Nephron progenitor cell (in vitro differentiated cells): ENCODE results near the gene ANK2.

ENCODE experiments used
- DNase-seq: peaks from one replicate; pipeline ENCODE4 v3.0.0; 2021
- H3K27ac Mint-ChIP-seq: 2 replicates; pipeline ENCODE4 v1.8.0; 2021; ENCODE audit warnings: mild to moderate bottlenecking, moderate library complexity, mixed read lengths
- H3K27me3 Mint-ChIP-seq: 2 replicates; pipeline ENCODE4 v1.8.0; 2021; ENCODE audit warnings: mild to moderate bottlenecking, low read depth, mixed read lengths; ENCODE audit not compliant: poor library complexity
- H3K36me3 Mint-ChIP-seq: 2 replicates; pipeline ENCODE4 v1.8.0; 2021; ENCODE audit warnings: low read depth, mixed read lengths
- H3K4me1 Mint-ChIP-seq: 2 replicates; pipeline ENCODE4 v1.8.0; 2021; ENCODE audit warnings: mixed read lengths
- H3K4me3 Mint-ChIP-seq: 2 replicates; pipeline ENCODE4 v1.8.0; 2021; ENCODE audit warnings: mild to moderate bottlenecking, moderate library complexity, mixed read lengths
- H3K9me3 Mint-ChIP-seq: 2 replicates; pipeline ENCODE4 v1.8.0; 2021; ENCODE audit warnings: mild to moderate bottlenecking, moderate library complexity, mixed read lengths
- TF ChIP-seq, protein P1 (sequence below): fragments of 200-600 bp; sonication (generic); IDR thresholded peaks from 2 replicates; pipeline ENCODE4 v1.5.0; 2021; ENCODE audit warnings: antibody characterized with exemption

The ANK2 gene

DNA sequence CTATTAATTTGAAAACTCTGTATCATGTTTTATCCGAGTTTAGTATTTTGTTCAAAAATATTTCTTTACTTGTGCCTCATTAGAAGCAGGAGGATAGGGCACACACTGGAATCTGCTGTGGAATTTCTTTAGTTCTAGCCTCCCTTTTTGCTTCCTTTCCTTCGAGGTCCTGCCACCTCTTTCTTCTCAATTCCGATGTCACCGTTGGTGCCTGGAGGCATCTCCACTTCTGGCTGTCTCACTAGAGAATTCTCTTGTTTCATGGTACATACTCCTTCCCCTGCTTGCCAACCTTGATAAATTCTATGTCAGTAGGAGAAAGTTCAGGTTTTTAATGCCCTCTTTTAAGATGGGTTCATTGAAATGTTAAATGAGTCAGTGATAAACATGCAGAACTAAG, 140.1 kb downstream of the ANK2 start:
- H3K4me3 Mint-ChIP-seq: no peak overlapping the region
- H3K27ac Mint-ChIP-seq: peak overlapping the region; percentile 10
- no peaks in the 10 kb centered on the region for H3K36me3 Mint-ChIP-seq
- TF ChIP-seq, protein P1, sequence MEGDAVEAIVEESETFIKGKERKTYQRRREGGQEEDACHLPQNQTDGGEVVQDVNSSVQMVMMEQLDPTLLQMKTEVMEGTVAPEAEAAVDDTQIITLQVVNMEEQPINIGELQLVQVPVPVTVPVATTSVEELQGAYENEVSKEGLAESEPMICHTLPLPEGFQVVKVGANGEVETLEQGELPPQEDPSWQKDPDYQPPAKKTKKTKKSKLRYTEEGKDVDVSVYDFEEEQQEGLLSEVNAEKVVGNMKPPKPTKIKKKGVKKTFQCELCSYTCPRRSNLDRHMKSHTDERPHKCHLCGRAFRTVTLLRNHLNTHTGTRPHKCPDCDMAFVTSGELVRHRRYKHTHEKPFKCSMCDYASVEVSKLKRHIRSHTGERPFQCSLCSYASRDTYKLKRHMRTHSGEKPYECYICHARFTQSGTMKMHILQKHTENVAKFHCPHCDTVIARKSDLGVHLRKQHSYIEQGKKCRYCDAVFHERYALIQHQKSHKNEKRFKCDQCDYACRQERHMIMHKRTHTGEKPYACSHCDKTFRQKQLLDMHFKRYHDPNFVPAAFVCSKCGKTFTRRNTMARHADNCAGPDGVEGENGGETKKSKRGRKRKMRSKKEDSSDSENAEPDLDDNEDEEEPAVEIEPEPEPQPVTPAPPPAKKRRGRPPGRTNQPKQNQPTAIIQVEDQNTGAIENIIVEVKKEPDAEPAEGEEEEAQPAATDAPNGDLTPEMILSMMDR: no peak
- peaks cover 32% of the 10 kb centered on the region for H3K4me1 Mint-ChIP-seq
- H3K27me3 Mint-ChIP-seq: peaks cover 4% of the 10 kb centered on the region
- H3K9me3 Mint-ChIP-seq: no peaks in the 10 kb centered on the region
- DNase-seq: no peak

DNA sequence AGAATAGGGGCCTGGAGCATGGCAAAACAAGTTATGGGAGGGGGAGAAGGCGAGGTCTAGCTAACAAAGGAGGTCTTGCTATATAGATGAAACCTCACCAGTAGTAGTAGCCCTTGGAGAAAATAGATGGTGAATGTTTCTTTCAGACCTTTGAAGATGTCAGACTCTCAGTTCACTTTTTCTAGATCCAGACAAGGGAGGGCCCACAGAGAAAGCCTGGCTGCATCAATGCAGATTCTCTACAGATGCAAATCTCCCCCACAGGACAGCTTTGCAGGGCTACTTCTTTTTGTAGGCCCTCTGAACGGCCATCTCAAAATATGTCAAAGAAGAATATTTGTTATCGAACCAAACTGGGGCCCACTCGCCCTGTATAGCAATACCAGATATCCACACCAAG, 159.7 kb downstream of the ANK2 start:
- Mint-ChIP-seq H3K36me3 (no peaks in the 10 kb centered on the region), H3K9me3 (no peaks in the 10 kb centered on the region), H3K4me1 (peaks cover 16% of the 10 kb centered on the region), H3K4me3 (no peak overlapping the region), H3K27me3 (no peaks in the 10 kb centered on the region), H3K27ac (peak overlapping the region; percentile 41)
- TF ChIP-seq, protein P1: no peak
- no peak for DNase-seq

DNA sequence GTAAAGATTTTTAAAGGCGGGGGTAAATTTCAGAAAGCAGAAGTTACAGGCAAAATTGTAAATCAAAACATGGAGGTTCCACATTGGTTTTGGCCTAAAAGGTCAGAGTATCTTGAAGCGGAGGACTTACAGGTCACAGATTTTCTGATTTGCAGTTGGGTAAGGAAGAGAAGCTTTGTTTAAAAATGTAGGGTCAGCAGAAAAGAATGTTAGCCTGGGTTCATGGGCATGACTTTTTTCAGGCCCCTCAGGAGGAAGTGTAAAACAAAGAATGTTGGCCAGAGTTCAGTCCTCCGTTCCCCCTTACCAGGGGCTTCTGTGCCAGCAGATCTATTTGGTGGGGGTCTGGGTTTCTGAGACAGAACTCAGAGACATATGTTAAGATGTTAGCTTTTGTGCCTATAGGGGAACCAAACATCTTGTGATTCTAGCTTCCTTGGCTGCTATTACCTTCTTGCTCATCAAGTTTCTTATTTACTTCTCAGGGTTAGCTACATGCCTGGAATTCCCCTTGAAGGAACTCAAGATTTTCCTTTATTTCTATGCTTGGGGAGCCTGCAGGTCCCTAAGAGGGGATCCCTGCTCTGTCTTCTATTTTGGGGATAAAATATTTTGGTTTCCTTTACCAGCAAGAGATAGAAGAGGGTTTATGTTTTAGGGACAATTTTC, 160.3 kb downstream of the ANK2 start:
- DNase-seq: no peak
- TF ChIP-seq, protein P1: no peak
- Mint-ChIP-seq H3K27me3 (no peaks in the 10 kb centered on the region), H3K4me1 (peaks cover 16% of the 10 kb centered on the region), H3K4me3 (no peak overlapping the region), H3K36me3 (no peaks in the 10 kb centered on the region), H3K27ac (peak overlapping the region; percentile 41), H3K9me3 (no peaks in the 10 kb centered on the region)

DNA sequence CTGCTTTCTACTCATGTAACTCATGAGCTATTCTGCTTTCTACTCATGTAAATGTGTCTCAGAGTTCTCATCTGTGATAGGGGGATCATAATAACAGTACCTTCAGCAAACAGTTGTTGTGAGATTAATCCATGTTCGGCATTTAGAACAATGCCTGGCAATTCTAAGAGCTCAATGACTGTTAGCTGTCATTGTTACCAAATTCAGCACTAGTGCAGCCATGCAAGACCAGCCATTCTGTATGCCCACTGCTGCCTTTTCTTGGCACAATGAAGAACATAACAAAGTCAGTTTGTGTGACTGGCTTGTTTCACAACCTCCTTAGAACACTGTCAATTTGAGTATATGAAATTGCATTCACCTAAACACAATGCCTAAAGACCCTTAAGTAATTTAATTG, 163.2 kb downstream of the ANK2 start:
- H3K27ac Mint-ChIP-seq: no peak overlapping the region
- peaks cover 16% of the 10 kb centered on the region for H3K4me1 Mint-ChIP-seq
- DNase-seq: no peak
- H3K36me3 Mint-ChIP-seq: no peaks in the 10 kb centered on the region
- H3K27me3 Mint-ChIP-seq: no peaks in the 10 kb centered on the region
- TF ChIP-seq, protein P1: no peak
- H3K4me3 Mint-ChIP-seq: no peak overlapping the region
- no peaks in the 10 kb centered on the region for H3K9me3 Mint-ChIP-seq

DNA sequence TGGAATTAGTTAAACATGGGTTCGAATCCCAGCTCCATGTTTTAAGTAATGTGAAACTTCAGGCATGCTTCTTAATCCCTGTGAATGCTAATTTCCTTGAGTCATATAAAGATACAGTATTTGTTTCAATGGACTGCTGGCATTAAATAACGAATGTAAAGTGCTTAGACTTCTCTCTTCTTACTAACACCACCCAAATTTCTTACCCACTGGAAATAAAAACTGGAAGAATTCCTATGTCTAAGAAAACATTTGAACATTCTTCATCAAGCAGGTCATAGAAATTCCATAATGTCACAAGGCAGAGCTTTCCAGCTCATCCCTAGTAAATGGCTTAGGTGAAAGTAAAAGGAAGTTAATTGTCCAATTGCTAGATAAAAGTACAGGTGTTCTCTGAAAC, 172.5 kb downstream of the ANK2 start:
- DNase-seq: no peak

More for the DNA sequence above, 172.5 kb downstream of the ANK2 start:
- no peak overlapping the region for H3K27ac Mint-ChIP-seq
- H3K27me3 Mint-ChIP-seq: no peaks in the 10 kb centered on the region
- H3K4me3 Mint-ChIP-seq: no peak overlapping the region
- TF ChIP-seq, protein P1: no peak
- H3K36me3 Mint-ChIP-seq: no peaks in the 10 kb centered on the region
- H3K4me1 Mint-ChIP-seq: no peaks in the 10 kb centered on the region
- H3K9me3 Mint-ChIP-seq: no peaks in the 10 kb centered on the region
